HG03571 (cell line): ENCODE results near the gene NR5A2.

ENCODE experiments used
- ATAC-seq: cut with Tn5 transposase; IDR thresholded peaks from one replicate; pipeline ENCODE4 v1.9.1; 2021; ENCODE audit not compliant: unreplicated experiment

NR5A2 gene

GRCh38 chr1:200062143-200062542 is 34.6 kb downstream of the NR5A2 start:
- no peak for ATAC-seq

GRCh38 chr1:200072636-200073285 is 45.3 kb downstream of the NR5A2 start:
- ATAC-seq = no peak

- no peak for ATAC-seq
These were observed 45.8 kb downstream of the NR5A2 start for GRCh38 chr1:200073286-200073637.

GRCh38 chr1:200075522-200075921 is 48.0 kb downstream of the NR5A2 start:
- ATAC-seq = no peak

- ATAC-seq = no peak
These were observed 48.5 kb downstream of the NR5A2 start for GRCh38 chr1:200075938-200076546.

GRCh38 chr1:200079232-200079940 is 51.9 kb downstream of the NR5A2 start:
- ATAC-seq = no peak

GRCh38 chr1:200081151-200081968 is 53.9 kb downstream of the NR5A2 start:
- ATAC-seq = no peak

GRCh38 chr1:200081969-200082245 is 54.4 kb downstream of the NR5A2 start:
- ATAC-seq = no peak

GRCh38 chr1:200082329-200082728 is 54.8 kb downstream of the NR5A2 start:
- no peak for ATAC-seq

GRCh38 chr1:200090252-200091159 is 63.0 kb downstream of the NR5A2 start:
- ATAC-seq = no peak

GRCh38 chr1:200095057-200095577 is 67.6 kb downstream of the NR5A2 start:
- no peak for ATAC-seq

- ATAC-seq = no peak
These were observed 69.3 kb downstream of the NR5A2 start for GRCh38 chr1:200096774-200097173.

GRCh38 chr1:200099040-200099439 is 71.5 kb downstream of the NR5A2 start:
- ATAC-seq = no peak

- no peak for ATAC-seq
These were observed 76.6 kb downstream of the NR5A2 start for GRCh38 chr1:200103966-200104583.

- ATAC-seq = no peak
These were observed 79.5 kb downstream of the NR5A2 start for GRCh38 chr1:200107004-200107470.

GRCh38 chr1:200108659-200109058 is 81.1 kb downstream of the NR5A2 start:
- no peak for ATAC-seq

GRCh38 chr1:200112290-200112689 is 84.8 kb downstream of the NR5A2 start:
- no peak for ATAC-seq

- no peak for ATAC-seq
These were observed 88.0 kb downstream of the NR5A2 start for GRCh38 chr1:200115532-200115931.

GRCh38 chr1:200116324-200116723 is 88.8 kb downstream of the NR5A2 start:
- no peak for ATAC-seq
